ENCODE measurements around the gene MPDU1.

MPDU1 gene

DNA sequence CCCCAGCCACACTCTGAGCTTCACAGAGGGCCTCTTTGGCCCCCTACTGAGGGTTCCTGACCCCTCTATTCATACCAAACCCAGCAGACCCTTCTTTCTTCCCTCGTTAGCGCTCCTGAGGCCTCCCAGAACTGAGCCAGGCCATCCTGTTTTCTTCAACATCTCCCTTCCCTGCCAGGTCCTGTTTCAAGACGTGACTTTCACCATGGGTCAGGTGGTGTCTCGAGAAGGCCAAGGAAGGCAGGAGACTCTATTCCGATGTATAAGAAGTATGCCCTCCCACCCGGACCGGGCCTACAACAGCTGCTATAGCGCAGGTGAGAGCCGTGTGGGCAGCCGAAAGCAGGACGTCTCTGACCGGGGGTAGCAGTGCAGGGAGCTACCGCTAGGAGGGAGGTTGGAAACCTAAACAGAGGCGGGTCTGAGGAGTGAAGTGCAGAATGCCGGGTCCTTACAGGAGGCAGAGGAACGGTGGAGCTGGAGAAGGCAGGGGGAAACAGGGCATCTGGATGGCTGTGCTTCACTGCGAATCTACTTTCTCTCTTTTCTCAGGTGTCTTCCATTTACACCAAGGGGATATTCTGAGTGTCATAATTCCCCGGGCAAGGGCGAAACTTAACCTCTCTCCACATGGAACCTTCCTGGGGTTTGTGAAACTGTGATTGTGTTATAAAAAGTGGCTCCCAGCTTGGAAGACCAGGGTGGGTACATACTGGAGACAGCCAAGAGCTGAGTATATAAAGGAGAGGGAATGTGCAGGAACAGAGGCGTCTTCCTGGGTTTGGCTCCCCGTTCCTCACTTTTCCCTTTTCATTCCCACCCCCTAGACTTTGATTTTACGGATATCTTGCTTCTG, 23.3 kb upstream of the MPDU1 start:
- no peak for DNase-seq (ENCODE audit: low spot score)

DNA sequence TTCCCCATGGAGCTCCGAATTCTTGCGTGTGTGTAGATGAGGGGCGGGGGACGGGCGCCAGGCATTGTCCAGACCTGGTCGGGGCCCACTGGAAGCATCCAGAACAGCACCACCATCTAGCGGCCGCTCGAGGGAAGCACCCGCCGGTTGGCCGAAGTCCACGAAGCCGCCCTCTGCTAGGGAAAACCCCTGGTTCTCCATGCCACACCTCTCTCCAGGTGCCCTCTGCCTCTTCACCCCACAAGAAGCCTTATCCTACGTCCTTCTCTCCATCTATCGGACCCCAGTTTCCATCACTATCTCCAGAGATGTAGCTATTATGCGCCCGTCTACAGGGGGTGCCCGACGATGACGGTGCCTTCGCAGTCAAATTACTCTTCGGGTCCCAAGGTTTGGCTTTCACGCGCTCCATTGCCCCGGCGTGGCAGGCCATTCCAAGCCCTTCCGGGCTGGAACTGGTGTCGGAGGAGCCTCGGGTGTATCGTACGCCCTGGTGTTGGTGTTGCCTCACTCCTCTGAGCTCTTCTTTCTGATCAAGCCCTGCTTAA, 22.6 kb upstream of the MPDU1 start:
- DNase-seq (ENCODE audit: low spot score) = peak; percentile 82

DNA sequence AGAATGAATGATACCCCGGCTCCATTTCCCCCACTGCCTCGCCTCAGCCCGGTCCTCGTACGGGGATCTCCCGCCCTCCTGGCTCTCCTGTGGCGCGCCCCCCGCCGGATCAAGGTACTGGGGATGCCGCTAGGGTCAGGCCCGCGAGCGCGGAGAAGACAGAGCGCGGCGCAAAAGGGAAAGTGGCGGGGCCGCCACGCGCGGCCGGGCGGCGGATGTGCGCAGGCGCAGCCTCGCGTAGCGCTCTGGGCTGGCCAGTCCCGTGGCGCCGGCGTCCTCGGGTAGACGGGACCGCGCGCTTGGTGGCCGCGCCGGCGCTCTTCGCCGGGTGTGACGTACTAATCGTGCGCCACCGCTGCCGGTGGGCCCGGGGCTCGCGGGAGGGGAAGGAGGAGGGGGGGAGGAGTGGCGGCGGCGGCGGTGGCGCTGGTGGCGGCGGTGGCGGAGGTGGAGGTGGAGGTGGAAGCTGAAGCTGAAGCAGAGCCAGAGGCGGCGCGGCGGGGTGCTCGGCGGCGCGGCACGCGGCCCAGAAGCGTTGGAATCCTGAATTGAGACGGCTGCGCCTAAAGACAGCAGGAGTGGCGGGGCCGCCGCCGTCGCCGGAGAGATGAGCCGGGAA, 22.0 kb upstream of the MPDU1 start, which contains the start of gene SENP3:
TSS of gene SENP3 (plus strand) at position 331 of the 619 bp plus-strand sequence. CDS start 1,158 bp downstream, outside the sequence.
- peak; percentile 87 for DNase-seq (ENCODE audit: low spot score)

DNA sequence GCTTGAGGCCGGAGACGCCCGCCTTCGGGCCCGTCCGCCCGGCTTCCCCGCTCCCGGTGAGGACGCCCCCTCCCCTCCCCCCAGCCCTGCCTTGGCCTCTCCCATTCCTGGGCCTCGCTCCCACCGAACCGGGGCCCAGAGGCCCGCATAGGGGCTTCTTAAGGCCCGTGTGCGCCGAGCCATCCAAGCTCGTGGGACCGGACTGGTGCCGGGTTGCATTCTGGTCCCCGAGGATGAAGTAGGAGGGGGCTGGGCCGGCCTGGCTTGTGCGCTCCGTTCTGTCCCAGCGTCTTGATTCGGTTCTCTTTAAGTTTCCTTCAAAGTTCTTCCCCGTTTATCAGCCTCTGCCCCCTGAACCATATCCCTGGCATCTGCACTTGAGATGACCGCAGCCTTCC, 21.4 kb upstream of the MPDU1 start:
- no peak for DNase-seq (ENCODE audit: low spot score)

DNA sequence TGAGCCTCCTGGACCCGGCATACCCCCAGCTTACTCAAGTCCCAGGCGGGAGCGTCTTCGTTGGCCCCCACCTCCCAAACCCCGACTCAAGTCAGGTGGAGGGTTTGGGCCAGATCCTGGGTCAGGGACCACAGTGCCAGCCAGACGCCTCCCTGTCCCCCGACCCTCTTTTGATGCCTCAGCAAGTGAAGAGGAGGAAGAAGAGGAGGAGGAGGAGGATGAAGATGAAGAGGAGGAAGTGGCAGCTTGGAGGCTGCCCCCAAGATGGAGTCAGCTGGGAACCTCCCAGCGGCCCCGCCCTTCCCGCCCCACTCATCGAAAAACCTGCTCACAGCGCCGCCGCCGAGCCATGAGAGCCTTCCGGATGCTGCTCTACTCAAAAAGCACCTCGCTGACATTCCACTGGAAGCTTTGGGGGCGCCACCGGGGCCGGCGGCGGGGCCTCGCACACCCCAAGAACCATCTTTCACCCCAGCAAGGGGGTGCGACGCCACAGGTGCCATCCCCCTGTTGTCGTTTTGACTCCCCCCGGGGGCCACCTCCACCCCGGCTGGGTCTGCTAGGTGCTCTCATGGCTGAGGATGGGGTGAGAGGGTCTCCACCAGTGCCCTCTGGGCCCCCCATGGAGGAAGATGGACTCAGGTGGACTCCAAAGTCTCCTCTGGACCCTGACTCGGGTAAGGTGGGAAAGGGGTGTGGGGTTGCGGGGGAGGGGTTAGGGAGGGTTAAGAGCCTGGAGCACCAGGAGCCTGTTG, 20.4 kb upstream of the MPDU1 start:
- no peak for DNase-seq (ENCODE audit: low spot score)

DNA sequence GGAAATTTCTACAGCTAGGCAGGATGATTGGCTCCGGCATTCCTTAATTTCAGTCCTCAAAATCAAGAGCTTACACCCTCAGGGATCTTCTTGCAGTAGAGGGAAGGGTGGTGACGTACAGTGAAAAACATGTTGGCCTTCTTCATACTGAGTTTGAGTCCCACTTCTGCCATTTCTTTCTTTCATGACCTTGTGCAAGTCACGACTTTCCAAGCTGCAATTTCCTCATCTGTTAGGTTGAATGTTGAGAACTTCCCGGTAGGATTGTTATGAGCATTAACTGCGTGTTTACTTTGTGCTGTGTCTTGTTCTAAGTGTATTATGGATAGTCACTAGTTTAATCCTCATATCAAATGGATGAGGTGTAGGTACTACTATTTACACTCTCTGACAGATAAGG, 14.1 kb upstream of the MPDU1 start:
- DNase-seq (ENCODE audit: low spot score) = no peak

DNA sequence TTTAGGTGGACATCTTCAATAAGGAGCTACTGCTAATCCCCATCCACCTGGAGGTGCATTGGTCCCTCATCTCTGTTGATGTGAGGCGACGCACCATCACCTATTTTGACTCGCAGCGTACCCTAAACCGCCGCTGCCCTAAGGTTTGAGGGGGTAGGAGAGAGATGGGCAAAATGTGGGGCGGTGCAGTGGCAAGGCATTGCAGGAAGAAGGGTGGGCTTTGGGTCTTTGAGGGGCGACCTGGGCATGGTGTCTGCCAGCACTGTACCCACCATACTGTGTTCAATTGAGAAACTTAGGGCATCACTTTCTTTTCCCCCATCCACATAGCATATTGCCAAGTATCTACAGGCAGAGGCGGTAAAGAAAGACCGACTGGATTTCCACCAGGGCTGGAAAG, 13.3 kb upstream of the MPDU1 start:
- DNase-seq (ENCODE audit: low spot score) = no peak

DNA sequence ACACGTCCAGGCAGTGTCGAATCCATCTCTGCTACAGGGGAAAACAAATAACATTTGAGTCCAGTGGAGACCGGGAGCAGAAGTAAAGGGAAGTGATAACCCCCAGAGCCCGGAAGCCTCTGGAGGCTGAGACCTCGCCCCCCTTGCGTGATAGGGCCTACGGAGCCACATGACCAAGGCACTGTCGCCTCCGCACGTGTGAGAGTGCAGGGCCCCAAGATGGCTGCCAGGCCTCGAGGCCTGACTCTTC, 11.4 kb upstream of the MPDU1 start:
- DNase-seq (ENCODE audit: low spot score) = no peak

DNA sequence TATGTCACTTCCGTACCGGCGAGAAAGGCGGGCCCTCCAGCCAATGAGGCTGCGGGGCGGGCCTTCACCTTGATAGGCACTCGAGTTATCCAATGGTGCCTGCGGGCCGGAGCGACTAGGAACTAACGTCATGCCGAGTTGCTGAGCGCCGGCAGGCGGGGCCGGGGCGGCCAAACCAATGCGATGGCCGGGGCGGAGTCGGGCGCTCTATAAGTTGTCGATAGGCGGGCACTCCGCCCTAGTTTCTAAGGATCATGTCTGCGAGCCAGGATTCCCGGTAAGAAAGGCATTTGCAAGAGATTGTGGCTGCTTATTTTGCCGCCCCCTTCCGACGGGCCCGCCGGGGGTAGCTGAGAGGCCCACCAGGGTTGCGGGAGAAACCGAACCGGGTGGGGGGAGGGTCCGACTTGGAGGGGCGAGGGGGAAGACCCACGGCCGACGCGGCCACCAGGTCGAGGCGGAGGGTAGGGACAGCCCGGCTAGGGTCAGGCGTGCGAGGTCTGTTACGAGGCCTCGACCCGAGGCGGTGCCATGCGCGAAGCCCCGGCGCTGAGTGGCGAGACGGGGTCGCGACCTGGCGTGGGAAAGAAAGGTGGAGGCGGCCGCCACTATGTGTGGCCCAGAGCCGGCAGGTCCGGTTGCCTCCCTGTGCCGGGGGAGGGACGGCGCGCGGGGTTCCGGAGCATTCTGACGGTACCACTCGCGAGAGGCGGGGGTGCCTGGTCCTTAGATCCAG, 10.9 kb upstream of the MPDU1 start:
- DNase-seq (ENCODE audit: low spot score) = peak; percentile 99

DNA sequence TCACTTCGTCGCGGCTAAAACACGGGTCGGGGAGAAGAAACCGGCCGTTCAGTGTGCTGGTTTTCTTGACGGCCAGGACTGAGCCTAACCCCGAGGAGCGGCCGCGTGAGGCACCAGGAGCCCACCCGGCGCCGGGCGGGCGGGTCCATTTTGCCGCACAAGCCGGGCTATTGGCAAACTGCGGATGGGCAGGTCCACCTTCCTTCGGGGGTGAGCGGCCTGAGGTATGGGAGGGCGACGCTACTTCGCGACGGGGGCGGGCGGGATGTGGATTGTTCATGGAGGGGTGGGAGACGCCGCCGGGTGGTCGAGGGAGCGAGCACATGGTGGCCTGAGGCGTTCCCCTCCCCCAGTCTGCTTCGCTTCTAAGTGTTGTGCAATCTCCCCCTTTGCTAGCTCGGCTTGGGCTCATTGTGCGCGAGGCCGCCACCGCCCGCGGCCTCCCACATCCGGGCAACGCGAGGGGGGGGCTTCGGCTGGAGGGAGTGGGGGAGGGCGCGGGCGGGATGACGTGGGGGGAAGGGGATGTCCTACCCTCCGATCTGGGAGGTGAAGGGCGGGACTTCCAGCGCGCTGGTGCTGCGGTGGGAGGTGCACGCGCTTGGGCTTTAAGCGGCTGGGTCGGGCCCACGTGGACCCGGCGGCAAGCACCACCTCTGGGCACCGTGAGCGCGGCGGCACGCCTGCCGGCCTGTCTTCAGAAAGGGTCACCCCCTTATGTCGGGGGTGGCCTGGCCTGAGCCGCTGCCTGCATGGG, 10.2 kb upstream of the MPDU1 start:
- peak; percentile 92 for DNase-seq (ENCODE audit: low spot score)

DNA sequence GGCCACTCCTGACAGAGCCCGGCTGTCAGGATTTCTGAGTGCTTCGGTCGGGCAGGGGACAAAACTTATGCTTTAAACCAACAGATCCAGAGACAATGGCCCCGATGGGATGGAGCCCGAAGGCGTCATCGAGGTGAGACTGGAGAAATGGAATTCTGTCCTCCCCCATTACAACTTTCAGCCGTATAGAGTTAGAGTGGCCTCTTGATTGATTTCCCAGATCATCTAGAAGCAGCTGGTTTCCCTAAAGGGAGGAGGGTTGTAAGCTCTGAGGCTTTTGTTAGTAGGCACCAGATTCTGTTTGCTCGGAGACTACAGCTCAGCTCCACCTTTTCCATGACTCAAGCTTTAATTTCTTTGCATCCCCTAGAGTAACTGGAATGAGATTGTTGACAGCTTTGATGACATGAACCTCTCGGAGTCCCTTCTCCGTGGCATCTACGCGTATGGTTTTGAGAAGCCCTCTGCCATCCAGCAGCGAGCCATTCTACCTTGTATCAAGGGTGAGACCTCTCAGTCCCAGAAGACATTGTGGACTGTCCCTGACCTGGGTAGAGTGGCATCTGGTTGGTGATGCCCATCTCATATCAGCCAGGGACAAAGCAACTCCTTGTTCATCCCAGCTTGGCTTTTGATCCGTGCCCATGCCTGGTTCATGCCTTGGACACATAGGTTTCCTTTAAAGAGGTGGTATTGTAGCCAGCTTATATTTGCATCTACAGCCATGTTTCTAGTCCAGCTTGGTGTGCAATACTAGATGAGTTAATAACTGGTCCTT, 9.3 kb upstream of the MPDU1 start:
- no peak for DNase-seq (ENCODE audit: low spot score)

DNA sequence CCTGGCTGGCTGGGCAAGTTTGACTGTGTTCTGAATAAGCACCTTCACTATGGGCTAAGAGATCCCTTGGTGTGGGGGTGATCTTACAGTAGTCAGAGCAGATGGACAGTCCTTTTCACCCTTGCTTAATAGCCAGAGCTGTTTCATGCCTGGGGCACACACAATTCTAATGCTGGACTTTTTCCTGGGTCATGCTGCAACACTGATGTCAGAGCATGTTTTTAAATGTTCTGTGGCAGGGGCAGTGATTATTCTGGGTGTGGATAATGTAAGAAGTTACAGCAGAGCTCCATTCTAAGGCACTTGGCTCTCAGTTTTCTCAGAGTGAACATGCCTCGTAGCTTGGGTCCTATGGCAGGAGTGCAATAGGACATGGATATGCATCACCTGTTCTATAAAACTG, 8.2 kb upstream of the MPDU1 start:
- DNase-seq (ENCODE audit: low spot score) = no peak

DNA sequence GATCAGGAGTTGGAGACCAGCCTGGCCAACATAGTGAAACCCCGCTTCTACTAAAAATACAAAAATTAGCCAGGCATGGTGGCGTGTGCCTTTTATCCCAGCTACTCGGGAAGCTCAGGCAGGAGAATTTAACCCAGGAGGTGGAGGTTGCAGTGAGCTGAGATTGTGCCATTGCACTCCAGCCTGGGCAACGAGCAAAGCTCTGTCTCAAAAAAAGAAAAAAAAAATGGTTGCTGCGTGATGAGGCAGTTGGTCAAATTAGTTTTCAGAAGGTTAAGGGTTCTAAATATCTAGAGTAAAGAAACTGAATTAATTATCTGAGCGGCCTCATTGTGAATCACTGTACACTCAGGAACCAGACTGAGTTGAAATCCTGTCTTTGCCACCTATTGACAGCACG, 7.7 kb upstream of the MPDU1 start:
- no peak for DNase-seq (ENCODE audit: low spot score)

DNA sequence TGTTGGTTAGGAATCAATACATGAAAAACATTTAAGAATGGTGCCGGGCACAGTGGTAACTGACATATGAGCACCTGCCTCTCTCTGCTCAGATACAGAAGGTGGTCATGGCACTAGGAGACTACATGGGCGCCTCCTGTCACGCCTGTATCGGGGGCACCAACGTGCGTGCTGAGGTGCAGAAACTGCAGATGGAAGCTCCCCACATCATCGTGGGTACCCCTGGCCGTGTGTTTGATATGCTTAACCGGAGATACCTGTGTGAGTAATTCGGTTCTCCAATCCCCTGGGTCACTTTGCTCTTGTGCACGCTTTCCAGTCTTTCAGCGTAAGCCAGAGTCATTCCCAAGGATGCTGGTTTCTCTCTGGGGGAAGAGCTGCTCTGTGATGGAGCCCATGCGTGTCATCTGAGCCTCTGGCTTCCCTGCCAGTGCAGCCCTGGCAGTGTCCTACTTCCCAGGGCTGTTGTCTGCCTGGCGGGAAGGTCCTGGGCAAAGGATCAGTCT, 7.2 kb upstream of the MPDU1 start:
- no peak for DNase-seq (ENCODE audit: low spot score)

DNA sequence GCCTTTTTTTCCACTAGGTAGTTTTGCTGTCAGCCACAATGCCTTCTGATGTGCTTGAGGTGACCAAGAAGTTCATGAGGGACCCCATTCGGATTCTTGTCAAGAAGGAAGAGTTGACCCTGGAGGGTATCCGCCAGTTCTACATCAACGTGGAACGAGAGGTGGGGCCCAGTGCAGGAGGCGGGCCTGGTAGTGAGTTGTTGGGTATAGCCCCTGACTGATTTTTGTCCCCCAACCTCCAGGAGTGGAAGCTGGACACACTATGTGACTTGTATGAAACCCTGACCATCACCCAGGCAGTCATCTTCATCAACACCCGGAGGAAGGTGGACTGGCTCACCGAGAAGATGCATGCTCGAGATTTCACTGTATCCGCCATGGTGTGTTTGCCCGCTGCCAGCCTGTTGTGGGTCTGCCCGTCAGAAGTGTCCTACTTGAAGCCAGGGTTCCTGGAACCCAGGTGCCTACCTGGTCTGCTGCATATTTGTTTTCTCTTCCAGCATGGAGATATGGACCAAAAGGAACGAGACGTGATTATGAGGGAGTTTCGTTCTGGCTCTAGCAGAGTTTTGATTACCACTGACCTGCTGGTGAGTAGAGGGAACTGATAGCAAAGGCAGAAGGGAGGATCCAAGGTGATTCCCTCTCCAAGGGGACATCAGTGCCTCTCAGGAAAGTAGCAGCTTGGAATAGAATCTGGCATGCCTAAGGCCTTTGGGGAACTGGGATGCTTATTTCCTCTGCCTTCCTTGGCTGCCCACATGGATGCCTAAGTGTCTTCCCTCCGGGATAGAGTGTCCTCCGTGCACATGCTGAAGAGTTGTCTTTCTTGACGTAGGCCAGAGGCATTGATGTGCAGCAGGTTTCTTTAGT, 6.1 kb upstream of the MPDU1 start:
- no peak for DNase-seq (ENCODE audit: low spot score)

DNA sequence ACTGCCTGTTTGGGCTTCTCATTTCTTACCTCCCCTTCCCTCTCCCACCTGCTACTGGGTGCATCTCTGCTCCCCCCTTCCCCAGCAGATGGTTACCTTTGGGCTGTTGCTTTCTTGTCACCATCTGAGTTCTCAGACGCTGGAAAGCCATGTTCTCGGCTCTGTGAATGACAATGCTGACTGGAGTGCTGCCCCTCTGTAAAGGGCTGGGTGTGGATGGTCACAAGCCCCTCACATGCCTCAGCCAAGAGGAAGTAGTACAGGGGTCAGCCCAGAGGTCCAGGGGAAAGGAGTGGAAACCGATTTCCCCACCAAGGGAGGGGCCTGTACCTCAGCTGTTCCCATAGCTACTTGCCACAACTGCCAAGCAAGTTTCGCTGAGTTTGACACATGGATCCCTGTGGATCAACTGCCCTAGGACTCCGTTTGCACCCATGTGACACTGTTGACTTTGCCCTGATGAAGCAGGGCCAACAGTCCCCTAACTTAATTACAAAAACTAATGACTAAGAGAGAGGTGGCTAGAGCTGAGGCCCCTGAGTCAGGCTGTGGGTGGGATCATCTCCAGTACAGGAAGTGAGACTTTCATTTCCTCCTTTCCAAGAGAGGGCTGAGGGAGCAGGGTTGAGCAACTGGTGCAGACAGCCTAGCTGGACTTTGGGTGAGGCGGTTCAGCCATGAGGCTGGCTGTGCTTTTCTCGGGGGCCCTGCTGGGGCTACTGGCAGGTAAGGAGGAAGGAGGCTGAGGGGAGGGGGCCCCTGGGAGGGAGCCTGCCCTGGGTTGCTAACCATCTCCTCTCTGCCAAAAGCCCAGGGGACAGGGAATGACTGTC, 4.4 kb upstream of the MPDU1 start, which contains the start of gene CD68:
TSS of gene CD68 (plus strand) at position 638 of the 833 bp plus-strand sequence. CDS start at position 678, 40 bp downstream.
- peak; percentile 57 for DNase-seq (ENCODE audit: low spot score)

DNA sequence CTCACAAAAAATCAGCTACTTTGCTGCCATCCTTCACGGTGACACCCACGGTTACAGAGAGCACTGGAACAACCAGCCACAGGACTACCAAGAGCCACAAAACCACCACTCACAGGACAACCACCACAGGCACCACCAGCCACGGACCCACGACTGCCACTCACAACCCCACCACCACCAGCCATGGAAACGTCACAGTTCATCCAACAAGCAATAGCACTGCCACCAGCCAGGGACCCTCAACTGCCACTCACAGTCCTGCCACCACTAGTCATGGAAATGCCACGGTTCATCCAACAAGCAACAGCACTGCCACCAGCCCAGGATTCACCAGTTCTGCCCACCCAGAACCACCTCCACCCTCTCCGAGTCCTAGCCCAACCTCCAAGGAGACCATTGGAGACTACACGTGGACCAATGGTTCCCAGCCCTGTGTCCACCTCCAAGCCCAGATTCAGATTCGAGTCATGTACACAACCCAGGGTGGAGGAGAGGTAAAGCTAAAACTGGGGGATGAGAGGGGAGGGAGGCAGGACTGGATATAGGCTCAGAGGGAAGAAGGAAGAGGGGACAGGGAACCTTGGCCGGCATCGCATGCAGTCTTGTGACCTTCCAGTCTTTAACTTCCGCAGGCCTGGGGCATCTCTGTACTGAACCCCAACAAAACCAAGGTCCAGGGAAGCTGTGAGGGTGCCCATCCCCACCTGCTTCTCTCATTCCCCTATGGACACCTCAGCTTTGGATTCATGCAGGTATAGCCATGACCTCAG, 3.6 kb upstream of the MPDU1 start:
- DNase-seq (ENCODE audit: low spot score) = no peak
